GM12878 (cell line): Measurements from ENCODE around the gene NES. TPM values are rescaled to one million over a fixed set of nuclear protein-coding genes. Genes with fewer than 3 reads are reported as not detected.

Experiments
- ATAC-seq: fragments of 200-7000 bp; cut with Tn5 transposase; 3 replicates; pipeline ENCODE4 v1.9.1; 2020; ENCODE audit warnings: mild to moderate bottlenecking, moderate library complexity
- BruUV-seq: library from RNA; stranded (reverse); fragments of 400-500 nt; replicated peaks from 2 replicates; lab custom pipeline; 2021; lab: Mats Ljungman, UMichigan
- CTCF ChIA-PET: fragments of 300-600 bp; sonication (Branson Sonifier 250); formaldehyde crosslinking; extraction: SDS; loops from one replicate; lab custom pipeline; 2021; ENCODE audit warnings: inconsistent platforms; lab: Yijun Ruan, JAX
- POLR2A ChIA-PET: fragments of 350-600 bp; formaldehyde crosslinking; extraction: SDS; loops from one replicate; lab custom pipeline; 2021; ENCODE audit warnings: inconsistent platforms; lab: Charles Lee
- RAD21 ChIA-PET: fragments of 300-600 bp; sonication (Branson Sonifier 250); formaldehyde crosslinking; loops from one replicate; lab custom pipeline; 2023; ENCODE audit warnings: antibody characterized with exemption; ENCODE audit not compliant: unreplicated experiment; lab: Charles Lee
- SMC1A ChIA-PET: fragments of 300-600 bp; sonication (Branson Sonifier 250); formaldehyde crosslinking; loops from one replicate; lab custom pipeline; 2023; ENCODE audit not compliant: unreplicated experiment, uncharacterized antibody; lab: Charles Lee
- DNase-seq: peaks from one replicate; pipeline ENCODE4 v3.0.0-alpha.2; 2011; ENCODE audit warnings: low read depth, low spot score
- FAIRE-seq: peaks from 3 replicates; lab custom pipeline; 2011; peaks lifted over from hg19 to GRCh38; lab: Jason Lieb, UNC
- H2AFZ ChIP-seq: 2 replicates; pipeline ENCODE4 v1.6.0; 2011; ENCODE audit warnings: low read depth, low read length, control low read depth; ENCODE audit not compliant: control insufficient read depth
- H3K27ac ChIP-seq: 2 replicates; pipeline ENCODE4 v1.5.1; 2011; ENCODE audit warnings: control low read depth; ENCODE audit not compliant: control insufficient read depth, insufficient read depth
- H3K27me3 ChIP-seq, 2 experiments: replicated peaks in 1 of 2; 2 replicates each; pipeline versions ENCODE4 v1.6.0 to v1.6.1; 2011; ENCODE audit warnings: low read length in 1 of 2; ENCODE audit not compliant: control insufficient read depth in 2 of 2, insufficient read depth in 2 of 2
- H3K36me3 ChIP-seq, 2 experiments: 2 replicates each; pipeline ENCODE4 v1.5.1; 2011; ENCODE audit warnings: low read length in 1 of 2; ENCODE audit not compliant: control insufficient read depth in 2 of 2, insufficient read depth in 2 of 2
- H3K4me1 ChIP-seq: 2 replicates; pipeline ENCODE4 v1.6.1; 2011; ENCODE audit warnings: mild to moderate bottlenecking, low read length, moderate library complexity, mixed read lengths; ENCODE audit not compliant: control insufficient read depth, insufficient read depth
- H3K4me2 ChIP-seq: 2 replicates; pipeline ENCODE4 v1.6.0; 2011; ENCODE audit warnings: control low read depth; ENCODE audit not compliant: control insufficient read depth, insufficient read depth
- H3K4me3 ChIP-seq: fragments of 200-600 bp; sonication (generic); 2 replicates; pipeline ENCODE4 v1.5.1; 2016
- H3K79me2 ChIP-seq: 2 replicates; pipeline ENCODE4 v1.6.0; 2011; ENCODE audit warnings: low read length; ENCODE audit not compliant: control insufficient read depth, insufficient read depth
- H3K9ac ChIP-seq: 2 replicates; pipeline ENCODE4 v1.8.0; 2011; ENCODE audit warnings: low read length, control low read depth, mixed read lengths; ENCODE audit not compliant: control insufficient read depth, insufficient read depth
- H3K9me3 ChIP-seq: replicated peaks from 3 replicates; pipeline ENCODE4 v1.5.1; 2011; ENCODE audit warnings: mild to moderate bottlenecking, low read length; ENCODE audit not compliant: control insufficient read depth, insufficient read depth
- H4K20me1 ChIP-seq: 2 replicates; pipeline ENCODE4 v1.6.0; 2011; ENCODE audit not compliant: control insufficient read depth, insufficient read depth
- CREB1 ChIP-seq: IDR thresholded peaks from 2 replicates; pipeline ENCODE4 v1.6.1; 2012; ENCODE audit warnings: low read depth, mild to moderate bottlenecking, inconsistent platforms
- DPF2 ChIP-seq: fragments of 450-650 bp; IDR thresholded peaks from 2 replicates; pipeline ENCODE4 v1.6.1; 2017; ENCODE audit warnings: mild to moderate bottlenecking
- HDAC6 ChIP-seq: fragments of 200-600 bp; sonication (generic); IDR thresholded peaks from one replicate; pipeline ENCODE4 v1.8.0; 2017; ENCODE audit warnings: antibody characterized with exemption; ENCODE audit not compliant: unreplicated experiment
- IKZF1 ChIP-seq: fragments of 450-650 bp; conservative IDR thresholded peaks from 2 replicates; pipeline ENCODE4 v1.6.1; 2017; ENCODE audit warnings: antibody characterized with exemption, mild to moderate bottlenecking
- MXI1 ChIP-seq: fragments of 150-350 bp; IDR thresholded peaks from 2 replicates; pipeline ENCODE4 v1.6.1; 2011; ENCODE audit warnings: low read depth, mild to moderate bottlenecking, inconsistent platforms, low read length, improper control_type of control experiment
- NFXL1 ChIP-seq: fragments of 450-650 bp; IDR thresholded peaks from 2 replicates; pipeline ENCODE4 v1.6.1; 2017; ENCODE audit warnings: antibody characterized with exemption, mild to moderate bottlenecking, borderline replicate concordance
- PML ChIP-seq: IDR thresholded peaks from 2 replicates; pipeline ENCODE4 v1.6.1; 2012; ENCODE audit warnings: low read length, inconsistent platforms
- POLR2AphosphoS2 ChIP-seq: IDR thresholded peaks from 2 replicates; pipeline ENCODE4 v1.6.1; 2011; ENCODE audit warnings: low read depth, mild to moderate bottlenecking, low read length, improper control_type of control experiment, moderate library complexity
- RB1 ChIP-seq: fragments of 450-650 bp; formaldehyde crosslinking; IDR thresholded peaks from 2 replicates; pipeline ENCODE4 v1.6.1; 2017; ENCODE audit warnings: mild to moderate bottlenecking, borderline replicate concordance
- RCOR1 ChIP-seq: conservative IDR thresholded peaks from 2 replicates; pipeline ENCODE4 v1.6.1; 2012; ENCODE audit warnings: low read depth, low read length, improper control_type of control experiment
- RFX5 ChIP-seq: IDR thresholded peaks from 2 replicates; pipeline ENCODE4 v1.6.1; 2011; ENCODE audit warnings: low read depth, low read length, improper control_type of control experiment
- SIN3A ChIP-seq: IDR thresholded peaks from 2 replicates; pipeline ENCODE4 v1.6.1; 2012; ENCODE audit warnings: low read depth, low read length, improper control_type of control experiment
- SMAD1 ChIP-seq: fragments of 450-650 bp; IDR thresholded peaks from 2 replicates; pipeline ENCODE4 v1.6.1; 2018; ENCODE audit warnings: mild to moderate bottlenecking, low read depth; ENCODE audit not compliant: partially characterized antibody
- STAT3 ChIP-seq: IDR thresholded peaks from 2 replicates; pipeline ENCODE4 v1.6.1; 2011; ENCODE audit warnings: low read depth, low read length, improper control_type of control experiment
- YY1 ChIP-seq: IDR thresholded peaks from 2 replicates; pipeline ENCODE4 v1.6.1; 2011; ENCODE audit warnings: low read depth, mild to moderate bottlenecking, low read length
- WGBS: methylation state at CpG from one replicate; pipeline ENCODE4 v1.1.6; 2016; ENCODE audit warnings: low lambda C conversion rate; ENCODE audit not compliant: insufficient replicate concordance, insufficient coverage; ENCODE audit errors: missing lambda C conversion rate; 5-methylcytosine and 5-hydroxymethylcytosine counted together
- in situ Hi-C: fragments of 300-500 bp; cut with MboI; formaldehyde crosslinking; loops from 9 replicates; pipeline ENCODE4 v1.14.3; 2018; ENCODE audit warnings: mixed read lengths
- intact Hi-C: fragments of 100-400 bp; cut with micrococcal nuclease; formaldehyde crosslinking; loops from one replicate; pipeline ENCODE4 v1.14.2; 2022; ENCODE audit not compliant: unreplicated experiment
- polyA plus RNA-seq, 11 experiments: library from polyadenylated mRNA; depleted of rRNA in 4 of 11; unstranded in 6 of 11; stranded (reverse) in 5 of 11; fragments of >200 nt; fragmentation: Nextera tagmentation in 4 of 11; fragmentation: Illumina TruSeq in 1 of 11; extraction: Ambion mirVana in 4 of 11; extraction: Trizol in 1 of 11; gene quantifications; 1 replicate in 1 of 11; 2 replicates in 10 of 11; pipeline versions ENCODE4 v1.2.1 to v1.2.3, GENCODE V29; 2011 to 2016; ENCODE audit warnings: inconsistent platforms in 2 of 11, missing spikeins in 2 of 11, low read depth in 1 of 11
- total RNA-seq, 4 experiments: library from RNA; depleted of rRNA in 3 of 4; stranded (reverse); fragments of >200 nt in 3 of 4; fragmentation: Illumina TruSeq in 1 of 4; extraction: Trizol in 1 of 4; gene quantifications; 2 replicates each; pipeline versions ENCODE4 v1.2.1 to v1.2.3, GENCODE V29; 2013 to 2021
- TF ChIP-seq, protein P1 (sequence below): fragments of 450-650 bp; IDR thresholded peaks from 2 replicates; pipeline ENCODE4 v1.6.1; 2017; ENCODE audit warnings: mild to moderate bottlenecking
- TF ChIP-seq, protein P2 (sequence below): IDR thresholded peaks from 2 replicates; pipeline ENCODE4 v1.6.1; 2011; ENCODE audit warnings: low read depth, mild to moderate bottlenecking, low read length, moderate library complexity, borderline replicate concordance; ENCODE audit errors: extremely low read depth
- TF ChIP-seq, protein P3 (sequence below): fragments of 450-650 bp; IDR thresholded peaks from 2 replicates; pipeline ENCODE4 v1.6.1; 2018; ENCODE audit warnings: mild to moderate bottlenecking, low read depth, moderate library complexity; ENCODE audit not compliant: partially characterized antibody

Gene NES
- total and polyA plus RNA-seq, 10 of the 15 experiments (the other 5 are each of a cell fraction or from before 2014, with no cell fraction given), result under 0.01 to 0.15 (median 0.02) TPM; not detected in 4

DNA sequence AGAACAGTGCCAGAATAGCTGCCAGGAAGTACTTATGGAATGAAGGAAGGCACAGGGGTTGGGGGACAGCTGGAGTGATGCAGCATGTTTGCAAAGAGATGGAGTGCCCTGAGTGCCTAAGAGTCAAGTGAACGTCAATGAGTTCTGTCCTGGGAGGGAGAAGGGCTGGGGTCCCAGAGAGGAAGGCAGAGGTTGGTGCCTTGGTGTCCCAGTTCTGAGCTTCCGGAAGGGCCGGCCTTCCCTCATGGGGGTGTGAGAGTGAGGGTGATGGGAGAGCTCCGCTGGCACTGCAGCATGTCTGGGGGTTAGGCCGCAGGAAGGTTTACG is 17.6 kb downstream of the NES start (continued):
- TF ChIP-seq SMAD1 (no peak), HDAC6 (no peak), PML (no peak), NFXL1 (no peak)

DNA sequence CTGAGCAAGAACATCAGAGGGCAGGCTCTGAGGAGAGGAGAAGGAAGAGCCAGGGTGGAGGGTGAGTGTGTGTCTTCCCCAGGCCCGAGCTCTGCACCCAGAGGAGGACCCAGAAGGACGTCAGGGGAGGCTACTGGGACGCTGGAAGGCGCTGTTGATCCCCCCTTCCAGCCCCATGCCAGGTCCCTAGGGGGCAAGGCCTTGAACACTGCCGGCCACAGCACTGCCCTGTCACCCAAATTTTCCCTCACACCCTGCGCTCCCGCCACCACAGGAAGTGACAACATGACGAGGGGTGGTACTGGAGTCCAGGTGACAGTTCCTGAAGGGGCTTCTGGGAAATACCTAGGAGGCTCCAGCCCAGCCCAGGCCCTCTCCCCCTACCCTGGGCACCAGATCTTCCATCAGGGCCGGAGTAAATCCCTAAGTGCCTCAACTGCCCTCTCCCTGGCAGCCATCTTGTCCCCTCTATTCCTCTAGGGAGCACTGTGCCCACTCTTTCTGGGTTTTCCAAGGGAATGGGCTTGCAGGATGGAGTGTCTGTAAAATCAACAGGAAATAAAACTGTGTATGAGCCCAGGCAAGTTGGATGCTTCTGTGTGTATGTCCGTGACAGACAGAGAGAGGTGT is 18.1 kb downstream of the NES start:
- BruUV-seq, result no TSS peak
- H3K9ac ChIP-seq, result peak overlapping the region; percentile 72
- peaks cover 23% of the 10 kb centered on the region for H3K79me2 ChIP-seq
- ChIA-PET POLR2A (interaction anchor here (0.6 to 0.8 kb wide), 2 partner anchors 17 to 19 kb away, joined by 3 to 4 read pairs; no protein-coding TSS in a partner anchor), SMC1A (interaction anchor here (1.2 to 4.2 kb wide), 6 partner anchors 18 to 67 kb away, joined by 3 to 39 read pairs (median 12); partner anchors contain the start of gene NES), CTCF (interaction anchor here (0.7 to 8.3 kb wide), 22 partner anchors 10 to 321 kb away, joined by 3 to 208 read pairs (median 6); partner anchors contain the start of genes CCT3, CRABP2, HAPLN2 and INSRR), RAD21 (interaction anchor here (0.9 to 6.0 kb wide), 8 partner anchors 19 to 231 kb away, joined by 3 to 58 read pairs (median 20); partner anchors contain the start of genes CRABP2 and NES)
- H2AFZ ChIP-seq, result no peak overlapping the region; the same call in 1 of the 2 replicates
- ATAC-seq (peak; percentile 0; the same call in 1 of the 3 replicates), DNase-seq (no peak), FAIRE-seq (no peak)
- H3K36me3 ChIP-seq, result no peaks in the 10 kb centered on the region
- TF ChIP-seq RFX5 (no peak), STAT3 (no peak), DPF2 (0 out of 2 replicates have a peak, but pooled peaks have one; percentile 20), IKZF1 (peak; percentile 28; the same call in 1 of the 2 replicates), YY1 (peak; percentile 59), MXI1 (no peak), RB1 (no peak), POLR2AphosphoS2 (no peak), PML (no peak), RCOR1 (no peak), SIN3A (no peak), CREB1 (no peak)
- TF ChIP-seq, protein P1, sequence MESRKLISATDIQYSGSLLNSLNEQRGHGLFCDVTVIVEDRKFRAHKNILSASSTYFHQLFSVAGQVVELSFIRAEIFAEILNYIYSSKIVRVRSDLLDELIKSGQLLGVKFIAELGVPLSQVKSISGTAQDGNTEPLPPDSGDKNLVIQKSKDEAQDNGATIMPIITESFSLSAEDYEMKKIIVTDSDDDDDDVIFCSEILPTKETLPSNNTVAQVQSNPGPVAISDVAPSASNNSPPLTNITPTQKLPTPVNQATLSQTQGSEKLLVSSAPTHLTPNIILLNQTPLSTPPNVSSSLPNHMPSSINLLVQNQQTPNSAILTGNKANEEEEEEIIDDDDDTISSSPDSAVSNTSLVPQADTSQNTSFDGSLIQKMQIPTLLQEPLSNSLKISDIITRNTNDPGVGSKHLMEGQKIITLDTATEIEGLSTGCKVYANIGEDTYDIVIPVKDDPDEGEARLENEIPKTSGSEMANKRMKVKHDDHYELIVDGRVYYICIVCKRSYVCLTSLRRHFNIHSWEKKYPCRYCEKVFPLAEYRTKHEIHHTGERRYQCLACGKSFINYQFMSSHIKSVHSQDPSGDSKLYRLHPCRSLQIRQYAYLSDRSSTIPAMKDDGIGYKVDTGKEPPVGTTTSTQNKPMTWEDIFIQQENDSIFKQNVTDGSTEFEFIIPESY, result no peak
- TF ChIP-seq, protein P2, sequence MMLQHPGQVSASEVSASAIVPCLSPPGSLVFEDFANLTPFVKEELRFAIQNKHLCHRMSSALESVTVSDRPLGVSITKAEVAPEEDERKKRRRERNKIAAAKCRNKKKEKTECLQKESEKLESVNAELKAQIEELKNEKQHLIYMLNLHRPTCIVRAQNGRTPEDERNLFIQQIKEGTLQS, result no peak
- TF ChIP-seq, protein P3, sequence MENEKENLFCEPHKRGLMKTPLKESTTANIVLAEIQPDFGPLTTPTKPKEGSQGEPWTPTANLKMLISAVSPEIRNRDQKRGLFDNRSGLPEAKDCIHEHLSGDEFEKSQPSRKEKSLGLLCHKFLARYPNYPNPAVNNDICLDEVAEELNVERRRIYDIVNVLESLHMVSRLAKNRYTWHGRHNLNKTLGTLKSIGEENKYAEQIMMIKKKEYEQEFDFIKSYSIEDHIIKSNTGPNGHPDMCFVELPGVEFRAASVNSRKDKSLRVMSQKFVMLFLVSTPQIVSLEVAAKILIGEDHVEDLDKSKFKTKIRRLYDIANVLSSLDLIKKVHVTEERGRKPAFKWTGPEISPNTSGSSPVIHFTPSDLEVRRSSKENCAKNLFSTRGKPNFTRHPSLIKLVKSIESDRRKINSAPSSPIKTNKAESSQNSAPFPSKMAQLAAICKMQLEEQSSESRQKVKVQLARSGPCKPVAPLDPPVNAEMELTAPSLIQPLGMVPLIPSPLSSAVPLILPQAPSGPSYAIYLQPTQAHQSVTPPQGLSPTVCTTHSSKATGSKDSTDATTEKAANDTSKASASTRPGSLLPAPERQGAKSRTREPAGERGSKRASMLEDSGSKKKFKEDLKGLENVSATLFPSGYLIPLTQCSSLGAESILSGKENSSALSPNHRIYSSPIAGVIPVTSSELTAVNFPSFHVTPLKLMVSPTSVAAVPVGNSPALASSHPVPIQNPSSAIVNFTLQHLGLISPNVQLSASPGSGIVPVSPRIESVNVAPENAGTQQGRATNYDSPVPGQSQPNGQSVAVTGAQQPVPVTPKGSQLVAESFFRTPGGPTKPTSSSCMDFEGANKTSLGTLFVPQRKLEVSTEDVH, result no peak
- 17% methylated on average over 10 of the region's 10 CpGs for WGBS
- peaks cover 64% of the 10 kb centered on the region for H3K4me1 ChIP-seq
- peak overlapping the region; percentile 100 for H3K4me2 ChIP-seq
- H3K9me3 ChIP-seq, result no peaks in the 10 kb centered on the region
- peak overlapping the region; percentile 76 for H3K4me3 ChIP-seq
- peak overlapping the region; percentile 62 for H3K27ac ChIP-seq
- H4K20me1 ChIP-seq, result peaks cover 8% of the 10 kb centered on the region; the same call in 1 of the 2 replicates
- 0 out of 4 replicates have a peak, but pooled peaks cover 0 to 2% of the 10 kb centered on the region in 2 experiments for H3K27me3 ChIP-seq
- intact Hi-C loops, result no loop called here
- in situ Hi-C loops, result no loop called here
